CD4-positive, alpha-beta T cell (primary cell): ENCODE measurements around the gene DHX8. TPM values are rescaled to one million over a fixed set of nuclear protein-coding genes. Genes with fewer than 3 reads are reported as not detected.

Experiments
- ATAC-seq: fragments of 200-7000 bp; cut with Tn5 transposase; one replicate; pipeline ENCODE4 v1.10.0; 2022; ENCODE audit warnings: mild to moderate bottlenecking; ENCODE audit not compliant: poor library complexity
- CTCF ChIA-PET: fragments of 350-600 bp; sonication (Branson Sonifier 250); formaldehyde crosslinking; loops from one replicate; lab custom pipeline; 2021; ENCODE audit warnings: antibody characterized with exemption, inconsistent platforms; lab: Charles Lee
- POLR2A ChIA-PET: fragments of 350-600 bp; sonication (Branson Sonifier 250); formaldehyde crosslinking; loops from one replicate; lab custom pipeline; 2021; ENCODE audit warnings: antibody characterized with exemption, inconsistent platforms; lab: Charles Lee
- DNase-seq, 14 experiments: peaks; one replicate each; pipeline ENCODE4 v3.0.0-alpha.2; 2013 to 2020; ENCODE audit warnings: mixed read lengths in 2 of 14
- H3K27ac ChIP-seq, 2 donors: one replicate each; pipeline versions ENCODE4 v1.5.1 to v1.7.0; 2013; ENCODE audit warnings: low read length in 2 of 2, low read depth in 1 of 2, mild to moderate bottlenecking in 1 of 2
- H3K27me3 ChIP-seq, 2 experiments: 1 replicate in 1 of 2; 2 replicates in 1 of 2; pipeline versions ENCODE4 v1.6.1 to v1.7.0; 2013; ENCODE audit warnings: low read length in 2 of 2, control low read depth in 1 of 2, mild to moderate bottlenecking in 1 of 2, moderate library complexity in 1 of 2; ENCODE audit not compliant: insufficient read depth in 2 of 2, control insufficient read depth in 1 of 2
- H3K36me3 ChIP-seq: one replicate; pipeline ENCODE4 v1.6.1; 2013; ENCODE audit warnings: low read length, control low read depth; ENCODE audit not compliant: insufficient read depth
- H3K4me1 ChIP-seq: one replicate; pipeline ENCODE4 v1.6.1; 2013; ENCODE audit warnings: low read length, control low read depth; ENCODE audit not compliant: insufficient read depth
- H3K4me3 ChIP-seq: one replicate; pipeline ENCODE4 v1.5.1; 2013; ENCODE audit warnings: mild to moderate bottlenecking, low read length, moderate library complexity
- H3K9me3 ChIP-seq, 2 experiments: 1 replicate in 1 of 2; 2 replicates in 1 of 2; pipeline versions ENCODE4 v1.6.1 to v1.7.0; 2013; ENCODE audit warnings: low read length in 2 of 2, mild to moderate bottlenecking in 2 of 2, control low read depth in 1 of 2, moderate library complexity in 1 of 2; ENCODE audit not compliant: control insufficient read depth in 1 of 2, insufficient read depth in 1 of 2
- H3K27ac Mint-ChIP-seq: one replicate; pipeline ENCODE4 v1.8.0; 2020; ENCODE audit warnings: mixed read lengths
- H3K27me3 Mint-ChIP-seq: one replicate; pipeline ENCODE4 v1.8.0; 2021; ENCODE audit warnings: mixed read lengths
- H3K36me3 Mint-ChIP-seq: one replicate; pipeline ENCODE4 v1.8.0; 2021; ENCODE audit warnings: low read depth, mixed read lengths
- H3K4me1 Mint-ChIP-seq: one replicate; pipeline ENCODE4 v1.8.0; 2021; ENCODE audit warnings: low read depth, mixed read lengths
- H3K4me3 Mint-ChIP-seq: one replicate; pipeline ENCODE4 v1.8.0; 2020; ENCODE audit warnings: mild to moderate bottlenecking, mixed read lengths
- H3K9me3 Mint-ChIP-seq: one replicate; pipeline ENCODE4 v1.8.0; 2020; ENCODE audit warnings: mixed read lengths
- CTCF ChIP-seq: fragments of 200-600 bp; IDR thresholded peaks from one replicate; pipeline ENCODE4 v1.8.0; 2022; ENCODE audit warnings: antibody characterized with exemption, mild to moderate bottlenecking
- intact Hi-C, 2 experiments: fragments of 100-400 bp; cut with DNase I in 1 of 2; cut with micrococcal nuclease in 1 of 2; formaldehyde crosslinking; loops; one replicate each; pipeline versions ENCODE4 v1.15.1 to v1.9.0; 2023 to 2025; cut with DNase I, micrococcal nuclease
- total RNA-seq, 174 experiments: library from RNA in 2 of 174; stranded (reverse) in 2 of 174; gene quantifications; one replicate each; pipeline ENCODE4 v1.2.3 and lab custom pipeline; 2021 to 2026

DHX8 gene
- total RNA-seq, 2 experiments from 2014 or later = 88.8 to 106 TPM

GRCh38 chr17:43574348-43574747 lies 90.6 kb downstream of the DHX8 start:
- Histone ChIP-seq H3K36me3 (no peaks in the 10 kb centered on the region), H3K27ac (no peak overlapping the region), H3K9me3 (no peaks in the 10 kb centered on the region), H3K4me3 (no peak overlapping the region), H3K27me3 (peaks cover 0 to 4% of the 10 kb centered on the region in 2 experiments), H3K4me1 (peaks cover 16% of the 10 kb centered on the region)
- TF ChIP-seq CTCF = no peak
- intact Hi-C loops = no loop called here
- Mint-ChIP-seq H3K27ac (no peak overlapping the region), H3K36me3 (no peaks in the 10 kb centered on the region), H3K9me3 (no peaks in the 10 kb centered on the region), H3K4me1 (peaks cover 11% of the 10 kb centered on the region), H3K4me3 (no peak overlapping the region), H3K27me3 (no peaks in the 10 kb centered on the region)
- ChIA-PET CTCF (interaction anchor here (6.9 kb wide), 1 partner anchor 99 kb away, joined by 57 read pairs; no protein-coding TSS in a partner anchor), POLR2A (no interaction called here)
- ATAC-seq (no peak), DNase-seq (no peak)

- H3K27me3 Mint-ChIP-seq = no peaks in the 10 kb centered on the region
- ChIA-PET POLR2A (interaction anchor here (1.2 kb wide), 1 partner anchor 99 kb away, joined by 3 read pairs; no protein-coding TSS in a partner anchor), CTCF (interaction anchor here (1.6 to 6.9 kb wide), 2 partner anchors 98 to 111 kb away, joined by 6 to 57 read pairs; no protein-coding TSS in a partner anchor)
- no peaks in the 10 kb centered on the region for H3K36me3 ChIP-seq
- DNase-seq (no peak), ATAC-seq (no peak)
- no peaks in the 10 kb centered on the region for H3K9me3 Mint-ChIP-seq
- H3K4me1 Mint-ChIP-seq = peaks cover 15% of the 10 kb centered on the region
- peaks cover 0 to 4% of the 10 kb centered on the region in 2 experiments for H3K27me3 ChIP-seq
- no peaks in the 10 kb centered on the region for H3K36me3 Mint-ChIP-seq
- H3K27ac ChIP-seq = no peak overlapping the region
- H3K4me1 ChIP-seq = peaks cover 20% of the 10 kb centered on the region
- TF ChIP-seq CTCF = no peak
- H3K9me3 ChIP-seq = no peaks in the 10 kb centered on the region
- H3K4me3 ChIP-seq = no peak overlapping the region
- intact Hi-C loops = no loop called here
- H3K4me3 Mint-ChIP-seq = no peak overlapping the region
- no peak overlapping the region for H3K27ac Mint-ChIP-seq
Measured at GRCh38 chr17:43574896-43575525, 91.2 kb downstream of the DHX8 start.

Other genes starting within 250 kb of the DHX8 start
- 1,000 to 10,000 TPM; 5,534 to 5,951 TPM for gene RNU2-1, start 250.0 kb upstream of the DHX8 start, total RNA-seq
- gene ARL4D, start 85.0 kb upstream of the DHX8 start, total RNA-seq = 1 to 10 TPM; 2.4 to 2.9 TPM
- not detected for gene ETV4, start 62.4 kb downstream of the DHX8 start, total RNA-seq
- under 1 TPM; 0.41 to 0.50 TPM for gene MEOX1, start 177.9 kb downstream of the DHX8 start, total RNA-seq